Measurements from ENCODE around the gene EHD3.

- TF ChIP-seq PATZ1 (CRISPR knock-in tag; IDR thresholded peaks at IDR 0.05; ENCODE audit: borderline replicate concordance): no peak
- no peak for TF ChIP-seq ZNF70 (CRISPR knock-in tag; IDR thresholded peaks at IDR 0.05)
- no peak for TF ChIP-seq ZFP3 (CRISPR knock-in tag; IDR thresholded peaks at IDR 0.05)
- no peak for TF ChIP-seq ZNF565 (CRISPR knock-in tag; conservative IDR thresholded peaks at IDR 0.05; ENCODE audit: low read depth)
- TF ChIP-seq, protein P1, sequence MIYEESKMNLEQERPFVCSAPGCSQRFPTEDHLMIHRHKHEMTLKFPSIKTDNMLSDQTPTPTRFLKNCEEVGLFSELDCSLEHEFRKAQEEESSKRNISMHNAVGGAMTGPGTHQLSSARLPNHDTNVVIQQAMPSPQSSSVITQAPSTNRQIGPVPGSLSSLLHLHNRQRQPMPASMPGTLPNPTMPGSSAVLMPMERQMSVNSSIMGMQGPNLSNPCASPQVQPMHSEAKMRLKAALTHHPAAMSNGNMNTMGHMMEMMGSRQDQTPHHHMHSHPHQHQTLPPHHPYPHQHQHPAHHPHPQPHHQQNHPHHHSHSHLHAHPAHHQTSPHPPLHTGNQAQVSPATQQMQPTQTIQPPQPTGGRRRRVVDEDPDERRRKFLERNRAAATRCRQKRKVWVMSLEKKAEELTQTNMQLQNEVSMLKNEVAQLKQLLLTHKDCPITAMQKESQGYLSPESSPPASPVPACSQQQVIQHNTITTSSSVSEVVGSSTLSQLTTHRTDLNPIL (CRISPR knock-in tag; IDR thresholded peaks at IDR 0.05; ENCODE audit: low read depth): no peak
- TF ChIP-seq ESRRG (CRISPR knock-in tag; IDR thresholded peaks at IDR 0.05): no peak
- TF ChIP-seq SNAI2 (CRISPR knock-in tag; IDR thresholded peaks at IDR 0.05): no peak
- TF ChIP-seq ARNTL (CRISPR knock-in tag; IDR thresholded peaks at IDR 0.05; ENCODE audit: borderline replicate concordance, low read depth): no peak
- TF ChIP-seq OSR1 (CRISPR knock-in tag; IDR thresholded peaks at IDR 0.05): no peak
- TF ChIP-seq TCF4 (CRISPR knock-in tag; IDR thresholded peaks at IDR 0.05; ENCODE audit: borderline replicate concordance): no peak
- no peak for TF ChIP-seq ZNF8 (CRISPR knock-in tag; IDR thresholded peaks at IDR 0.05)
- no peak for TF ChIP-seq TSHZ2 (CRISPR knock-in tag; IDR thresholded peaks at IDR 0.05)
- TF ChIP-seq PPARA (CRISPR knock-in tag; IDR thresholded peaks at IDR 0.05; ENCODE audit: borderline replicate concordance): no peak
- no peak for TF ChIP-seq TOX (CRISPR knock-in tag; IDR thresholded peaks at IDR 0.05; ENCODE audit: borderline replicate concordance)
Observed at GRCh38 chr2:31232586-31232985, 1.4 kb upstream of the EHD3 start.

Measured in SK-N-SH treated with all-trans-retinoic acid at 6 μM for 48 hours (cell line).